A549 (cell line): Measurements from ENCODE around the gene TAF4. TPM values are rescaled to one million over a fixed set of nuclear protein-coding genes. Genes with fewer than 3 reads are reported as not detected.

Experiments used
- ATAC-seq, 2 experiments: fragments of 200-7000 bp in 1 of 2; fragments of >200 bp in 1 of 2; cut with Nextera tagmentation in 1 of 2; cut with Tn5 transposase in 1 of 2; 3 replicates each; pipeline versions ENCODE4 v1.8.0 to v1.9.1; 2018 to 2020; ENCODE audit warnings: mild to moderate bottlenecking in 1 of 2, moderate library complexity in 1 of 2
- CTCF ChIA-PET: fragments of 300-600 bp; sonication (Branson Sonifier 250); formaldehyde crosslinking; extraction: SDS; loops from one replicate; lab custom pipeline; 2021; ENCODE audit warnings: antibody characterized with exemption, inconsistent platforms; lab: Yijun Ruan, JAX
- POLR2A ChIA-PET: fragments of 350-600 bp; formaldehyde crosslinking; extraction: SDS; loops from one replicate; lab custom pipeline; 2021; ENCODE audit warnings: antibody characterized with exemption, inconsistent platforms; lab: Yijun Ruan, JAX
- DNase-seq, 2 experiments: peaks; one replicate each; pipeline versions ENCODE4 v3.0.0 to v3.0.0-alpha.2; 2011 to 2016; ENCODE audit warnings: low read depth in 1 of 2, low spot score in 1 of 2
- FAIRE-seq: peaks from 2 replicates; lab custom pipeline; 2011; peaks lifted over from hg19 to GRCh38; lab: Jason Lieb, UNC
- H3K27ac ChIP-seq, 2 experiments: fragments of >200 bp; sonication (Bioruptor Twin); formaldehyde crosslinking; 3 replicates each; pipeline ENCODE4 v1.5.1; 2016 to 2017
- H3K4me1 ChIP-seq: fragments of >200 bp; sonication (Bioruptor Twin); formaldehyde crosslinking; 3 replicates; pipeline ENCODE4 v1.6.1; 2016
- H3K4me2 ChIP-seq: fragments of >200 bp; sonication (Bioruptor Twin); formaldehyde crosslinking; 3 replicates; pipeline ENCODE4 v1.6.1; 2016
- H3K4me3 ChIP-seq: fragments of >200 bp; sonication (Bioruptor Twin); formaldehyde crosslinking; 3 replicates; pipeline ENCODE4 v1.5.1; 2016
- H3K9me3 ChIP-seq: fragments of >200 bp; sonication (Bioruptor Twin); formaldehyde crosslinking; 3 replicates; pipeline ENCODE4 v1.6.1; 2016
- CBX8 ChIP-seq: fragments of 200-600 bp; sonication (generic); IDR thresholded peaks from 2 replicates; pipeline ENCODE4 v1.6.1; 2016
- CHD2 ChIP-seq: fragments of 150-350 bp; IDR thresholded peaks from 2 replicates; pipeline ENCODE4 v1.6.1; 2014; ENCODE audit warnings: low read length; ENCODE audit not compliant: partially characterized antibody
- CHD4 ChIP-seq: fragments of 200-600 bp; sonication (generic); IDR thresholded peaks from 2 replicates; pipeline ENCODE4 v1.6.1; 2016; ENCODE audit warnings: antibody characterized with exemption, mild to moderate bottlenecking, borderline replicate concordance
- EHMT2 ChIP-seq: fragments of 200-600 bp; sonication (generic); IDR thresholded peaks from 2 replicates; pipeline ENCODE4 v1.6.1; 2016; ENCODE audit warnings: antibody characterized with exemption, low read depth, mild to moderate bottlenecking, moderate library complexity
- EP300 ChIP-seq, 2 experiments: fragments of >200 bp; sonication (Bioruptor Twin); formaldehyde crosslinking; IDR thresholded peaks; 2 replicates in 1 of 2; 3 replicates in 1 of 2; pipeline ENCODE4 v1.6.1; 2016 to 2017
- ESRRA ChIP-seq: fragments of 150-350 bp; IDR thresholded peaks from 2 replicates; pipeline ENCODE4 v1.6.1; 2014; ENCODE audit warnings: mild to moderate bottlenecking, low read length, borderline replicate concordance
- FOXS1 ChIP-seq: fragments of 250-450 bp; sonication (Bioruptor Pico); IDR thresholded peaks from 2 replicates; pipeline ENCODE4 v1.5.0; 2020; ENCODE audit warnings: mild to moderate bottlenecking, moderate library complexity
- GATA3 ChIP-seq: IDR thresholded peaks from 2 replicates; pipeline ENCODE4 v1.6.1; 2012; ENCODE audit warnings: borderline replicate concordance
- HEYL ChIP-seq: fragments of 250-450 bp; sonication (Bioruptor Pico); IDR thresholded peaks from 2 replicates; pipeline ENCODE4 v1.8.0; 2021; ENCODE audit warnings: mild to moderate bottlenecking, moderate library complexity
- HOXB13 ChIP-seq: fragments of 250-450 bp; sonication (Bioruptor Pico); IDR thresholded peaks from 2 replicates; pipeline ENCODE4 v1.5.0; 2020; ENCODE audit warnings: low read depth, mild to moderate bottlenecking, moderate library complexity
- JUNB ChIP-seq: fragments of >200 bp; sonication (Bioruptor Twin); formaldehyde crosslinking; IDR thresholded peaks from 2 replicates; pipeline ENCODE4 v1.6.1; 2016
- KDM5A ChIP-seq: fragments of 200-600 bp; sonication (generic); IDR thresholded peaks from 2 replicates; pipeline ENCODE4 v1.6.1; 2016; ENCODE audit warnings: antibody characterized with exemption, mild to moderate bottlenecking
- MAZ ChIP-seq: fragments of 150-350 bp; IDR thresholded peaks from 2 replicates; pipeline ENCODE4 v1.6.1; 2014; ENCODE audit warnings: antibody characterized with exemption, low read depth, low read length, borderline replicate concordance
- MYC ChIP-seq: IDR thresholded peaks from 2 replicates; pipeline ENCODE4 v1.6.1; 2012; ENCODE audit warnings: mild to moderate bottlenecking, inconsistent platforms, low read length, improper control_type of control experiment, borderline replicate concordance
- RARB ChIP-seq: fragments of 250-450 bp; sonication (Bioruptor Pico); IDR thresholded peaks from 2 replicates; pipeline ENCODE4 v1.8.0; 2021; ENCODE audit warnings: mild to moderate bottlenecking, moderate library complexity
- RNF2 ChIP-seq: fragments of 200-600 bp; sonication (generic); IDR thresholded peaks from 2 replicates; pipeline ENCODE4 v1.6.1; 2016; ENCODE audit warnings: low read depth, mild to moderate bottlenecking, antibody characterized with exemption, moderate library complexity, borderline replicate concordance
- SREBF2 ChIP-seq: fragments of 450-650 bp; IDR thresholded peaks from 2 replicates; pipeline ENCODE4 v1.6.1; 2014; ENCODE audit warnings: mild to moderate bottlenecking, moderate library complexity
- TP53 ChIP-seq: fragments of 250-450 bp; sonication (Bioruptor Pico); IDR thresholded peaks from 2 replicates; pipeline ENCODE4 v1.5.0; 2021; ENCODE audit warnings: mild to moderate bottlenecking, moderate library complexity
- ZNF302 ChIP-seq: fragments of 250-450 bp; sonication (Bioruptor Pico); IDR thresholded peaks from 2 replicates; pipeline ENCODE4 v1.9.0; 2021; ENCODE audit warnings: inconsistent platforms, mild to moderate bottlenecking, moderate library complexity
- WGBS: methylation state at CpG from one replicate; pipeline ENCODE4 v1.1.6; 2017; ENCODE audit errors: missing lambda C conversion rate; 5-methylcytosine and 5-hydroxymethylcytosine counted together
- polyA plus RNA-seq, 4 experiments: library from polyadenylated mRNA; depleted of rRNA in 3 of 4; stranded (reverse); fragments of >200 nt; fragmentation: RNase III in 1 of 4; extraction: RNeasy Plus Mini Kit Qiagen cat#74134 plus additional on column Dnase treatment in 1 of 4; gene quantifications; 2 replicates in 3 of 4; 3 replicates in 1 of 4; pipeline ENCODE4 v1.2.3, GENCODE V29; 2011 to 2017
- TF ChIP-seq, protein P1 (sequence below): fragments of 200-600 bp; sonication (generic); IDR thresholded peaks from 2 replicates; pipeline ENCODE4 v1.6.1; 2016; ENCODE audit warnings: antibody characterized with exemption, mild to moderate bottlenecking, moderate library complexity
- TF ChIP-seq, protein P2 (sequence below): fragments of 450-650 bp; IDR thresholded peaks from 2 replicates; pipeline ENCODE4 v1.6.1; 2014; ENCODE audit warnings: antibody characterized with exemption
- TF ChIP-seq, protein P3 (sequence below): fragments of >200 bp; sonication (Bioruptor Twin); formaldehyde crosslinking; IDR thresholded peaks from 3 replicates; pipeline ENCODE4 v1.6.1; 2016
- TF ChIP-seq, protein P4 (sequence below): IDR thresholded peaks from 2 replicates; pipeline ENCODE4 v1.6.1; 2012

Gene TAF4
- polyA plus RNA-seq, 2 of the 4 experiments (the other 2 are of a cell fraction) = 6.1 to 11.0 TPM

DNA sequence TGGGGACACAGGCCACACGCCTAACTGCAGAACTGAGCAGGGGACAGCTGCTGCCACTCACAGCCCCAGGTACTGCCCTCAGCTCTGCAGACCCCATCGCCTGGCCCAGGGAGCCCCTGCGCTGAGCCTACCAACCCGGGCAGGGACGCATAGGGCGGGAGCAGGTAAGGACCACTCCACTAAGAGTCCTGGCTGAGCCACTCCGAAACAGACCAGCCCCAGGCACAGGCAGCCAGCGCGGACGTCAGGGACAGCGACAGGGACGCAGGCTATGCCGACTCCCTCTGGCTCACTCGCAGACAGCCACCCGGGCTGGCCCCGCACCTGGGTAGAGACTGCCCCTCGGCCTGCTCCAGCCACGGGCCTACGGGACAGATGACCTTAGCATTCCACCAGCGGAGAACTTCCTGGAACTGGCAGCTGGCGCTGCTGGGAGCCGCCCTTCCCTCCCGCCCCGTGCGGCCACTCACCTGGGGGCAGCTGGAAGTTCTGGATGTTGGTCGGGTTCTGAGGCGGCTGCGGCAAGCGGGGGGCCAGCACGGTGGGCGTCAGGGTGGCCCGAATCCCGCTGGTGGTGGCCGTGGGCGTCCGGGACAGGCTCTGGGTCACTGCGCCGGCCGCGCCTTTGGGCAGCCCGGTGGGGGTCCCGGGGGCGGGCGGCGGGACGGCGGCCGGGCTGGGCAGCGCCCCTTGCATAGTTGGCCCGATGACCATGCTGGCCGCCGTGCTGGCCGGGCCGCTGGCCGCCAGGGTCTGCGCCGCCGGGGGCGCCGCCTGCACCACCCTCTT, 1.5 kb downstream of the TAF4 start:
- H3K9me3 ChIP-seq = no peaks in the 10 kb centered on the region
- POLR2A ChIA-PET = no interaction called here
- TF ChIP-seq FOXS1 (CRISPR knock-in tag) (no peak), EP300 (IDR thresholded peaks at IDR 0.05) (no peak), TP53 (CRISPR knock-in tag) (no peak)
- TF ChIP-seq, protein P1, sequence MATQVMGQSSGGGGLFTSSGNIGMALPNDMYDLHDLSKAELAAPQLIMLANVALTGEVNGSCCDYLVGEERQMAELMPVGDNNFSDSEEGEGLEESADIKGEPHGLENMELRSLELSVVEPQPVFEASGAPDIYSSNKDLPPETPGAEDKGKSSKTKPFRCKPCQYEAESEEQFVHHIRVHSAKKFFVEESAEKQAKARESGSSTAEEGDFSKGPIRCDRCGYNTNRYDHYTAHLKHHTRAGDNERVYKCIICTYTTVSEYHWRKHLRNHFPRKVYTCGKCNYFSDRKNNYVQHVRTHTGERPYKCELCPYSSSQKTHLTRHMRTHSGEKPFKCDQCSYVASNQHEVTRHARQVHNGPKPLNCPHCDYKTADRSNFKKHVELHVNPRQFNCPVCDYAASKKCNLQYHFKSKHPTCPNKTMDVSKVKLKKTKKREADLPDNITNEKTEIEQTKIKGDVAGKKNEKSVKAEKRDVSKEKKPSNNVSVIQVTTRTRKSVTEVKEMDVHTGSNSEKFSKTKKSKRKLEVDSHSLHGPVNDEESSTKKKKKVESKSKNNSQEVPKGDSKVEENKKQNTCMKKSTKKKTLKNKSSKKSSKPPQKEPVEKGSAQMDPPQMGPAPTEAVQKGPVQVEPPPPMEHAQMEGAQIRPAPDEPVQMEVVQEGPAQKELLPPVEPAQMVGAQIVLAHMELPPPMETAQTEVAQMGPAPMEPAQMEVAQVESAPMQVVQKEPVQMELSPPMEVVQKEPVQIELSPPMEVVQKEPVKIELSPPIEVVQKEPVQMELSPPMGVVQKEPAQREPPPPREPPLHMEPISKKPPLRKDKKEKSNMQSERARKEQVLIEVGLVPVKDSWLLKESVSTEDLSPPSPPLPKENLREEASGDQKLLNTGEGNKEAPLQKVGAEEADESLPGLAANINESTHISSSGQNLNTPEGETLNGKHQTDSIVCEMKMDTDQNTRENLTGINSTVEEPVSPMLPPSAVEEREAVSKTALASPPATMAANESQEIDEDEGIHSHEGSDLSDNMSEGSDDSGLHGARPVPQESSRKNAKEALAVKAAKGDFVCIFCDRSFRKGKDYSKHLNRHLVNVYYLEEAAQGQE = no peak
- CTCF ChIA-PET = interaction anchor here (0.7 to 1.2 kb wide), 3 partner anchors 19 to 107 kb away, joined by 3 to 4 read pairs (median 3); no protein-coding TSS in a partner anchor
- H3K27ac ChIP-seq = peak overlapping the region in 1 of 2 experiments; percentile 74; a peak in 3 of 6 replicates
- no peak; a peak in 1 of 6 replicates for ATAC-seq
- 98% methylated on average over 14 of the region's 60 CpGs for WGBS
- no peak for FAIRE-seq
- H3K4me3 ChIP-seq = peak overlapping the region; percentile 40
- peak overlapping the region; percentile 88 for H3K4me2 ChIP-seq
- no peak for DNase-seq
- H3K4me1 ChIP-seq = peaks cover 20% of the 10 kb centered on the region

DNA sequence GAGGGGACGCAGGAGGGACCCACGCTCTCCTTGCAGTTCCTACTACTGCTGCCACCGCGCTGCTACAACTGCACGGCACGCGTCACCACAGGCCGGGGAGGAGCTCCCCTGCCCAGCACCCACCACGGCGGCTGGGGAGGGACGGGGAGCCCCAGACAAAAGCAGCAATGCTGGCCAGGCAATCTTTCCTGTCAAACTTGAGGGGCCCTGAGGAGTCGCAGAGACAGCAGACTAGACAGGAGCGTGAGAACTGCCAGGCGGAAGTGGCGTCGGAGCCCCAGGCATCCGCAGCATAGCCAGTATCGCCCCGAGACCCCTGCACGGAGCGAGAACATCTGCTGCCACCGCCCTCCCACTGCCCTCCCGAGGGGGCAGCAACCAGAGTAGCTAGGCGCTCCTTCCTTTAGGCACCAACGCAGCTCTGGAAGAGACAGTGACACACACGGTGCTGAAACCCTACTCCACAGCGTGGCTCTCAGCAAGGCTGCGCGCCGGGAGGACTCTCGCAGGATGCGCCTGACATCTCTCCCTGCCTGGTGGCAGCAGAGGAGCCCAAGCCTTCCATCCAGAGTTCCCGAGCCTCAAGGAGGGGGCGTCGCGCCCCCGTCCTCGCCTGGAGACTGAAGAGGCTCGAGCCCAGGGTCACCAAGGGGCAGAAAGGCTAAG, 2.2 kb downstream of the TAF4 start:
- whole genome bisulfite sequencing = 93% methylated on average over 33 of the region's 39 CpGs
- Histone ChIP-seq H3K27ac (peak overlapping the region in 1 of 2 experiments; percentile 7; a peak in 1 of 6 replicates), H3K4me2 (peak overlapping the region; percentile 88)
- no peak for TF ChIP-seq FOXS1 (CRISPR knock-in tag)
- TF ChIP-seq ESRRA = no peak
- no peak for TF ChIP-seq SREBF2
- TF ChIP-seq, protein P2, sequence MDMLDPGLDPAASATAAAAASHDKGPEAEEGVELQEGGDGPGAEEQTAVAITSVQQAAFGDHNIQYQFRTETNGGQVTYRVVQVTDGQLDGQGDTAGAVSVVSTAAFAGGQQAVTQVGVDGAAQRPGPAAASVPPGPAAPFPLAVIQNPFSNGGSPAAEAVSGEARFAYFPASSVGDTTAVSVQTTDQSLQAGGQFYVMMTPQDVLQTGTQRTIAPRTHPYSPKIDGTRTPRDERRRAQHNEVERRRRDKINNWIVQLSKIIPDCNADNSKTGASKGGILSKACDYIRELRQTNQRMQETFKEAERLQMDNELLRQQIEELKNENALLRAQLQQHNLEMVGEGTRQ = no peak
- no peak for TF ChIP-seq RNF2
- no peak for TF ChIP-seq KDM5A
- no peak for TF ChIP-seq EHMT2
- TF ChIP-seq HEYL (CRISPR knock-in tag) = no peak
- TF ChIP-seq, protein P3, sequence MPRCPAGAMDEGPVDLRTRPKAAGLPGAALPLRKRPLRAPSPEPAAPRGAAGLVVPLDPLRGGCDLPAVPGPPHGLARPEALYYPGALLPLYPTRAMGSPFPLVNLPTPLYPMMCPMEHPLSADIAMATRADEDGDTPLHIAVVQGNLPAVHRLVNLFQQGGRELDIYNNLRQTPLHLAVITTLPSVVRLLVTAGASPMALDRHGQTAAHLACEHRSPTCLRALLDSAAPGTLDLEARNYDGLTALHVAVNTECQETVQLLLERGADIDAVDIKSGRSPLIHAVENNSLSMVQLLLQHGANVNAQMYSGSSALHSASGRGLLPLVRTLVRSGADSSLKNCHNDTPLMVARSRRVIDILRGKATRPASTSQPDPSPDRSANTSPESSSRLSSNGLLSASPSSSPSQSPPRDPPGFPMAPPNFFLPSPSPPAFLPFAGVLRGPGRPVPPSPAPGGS = no peak
- no peak for TF ChIP-seq MAZ
- TF ChIP-seq JUNB = no peak
- TF ChIP-seq, protein P4, sequence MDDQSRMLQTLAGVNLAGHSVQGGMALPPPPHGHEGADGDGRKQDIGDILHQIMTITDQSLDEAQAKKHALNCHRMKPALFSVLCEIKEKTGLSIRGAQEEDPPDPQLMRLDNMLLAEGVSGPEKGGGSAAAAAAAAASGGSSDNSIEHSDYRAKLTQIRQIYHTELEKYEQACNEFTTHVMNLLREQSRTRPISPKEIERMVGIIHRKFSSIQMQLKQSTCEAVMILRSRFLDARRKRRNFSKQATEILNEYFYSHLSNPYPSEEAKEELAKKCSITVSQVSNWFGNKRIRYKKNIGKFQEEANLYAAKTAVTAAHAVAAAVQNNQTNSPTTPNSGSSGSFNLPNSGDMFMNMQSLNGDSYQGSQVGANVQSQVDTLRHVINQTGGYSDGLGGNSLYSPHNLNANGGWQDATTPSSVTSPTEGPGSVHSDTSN = no peak
- TF ChIP-seq CBX8 = no peak
- TF ChIP-seq RARB (CRISPR knock-in tag) = no peak
- TF ChIP-seq MYC = no peak
- TF ChIP-seq HOXB13 (CRISPR knock-in tag) = no peak
- no peak for TF ChIP-seq CHD4
- TF ChIP-seq ZNF302 (CRISPR knock-in tag) = no peak
- TF ChIP-seq GATA3 = no peak
- TF ChIP-seq CHD2 = no peak
- TF ChIP-seq, all 56 proteins: peak for 0
- peaks cover 20% of the 10 kb centered on the region for H3K4me1 ChIP-seq
- ChIA-PET CTCF (interaction anchor here (0.6 to 1.3 kb wide), 5 partner anchors 18 to 261 kb away, joined by 3 to 8 read pairs (median 3); no protein-coding TSS in a partner anchor), POLR2A (no interaction called here)
- FAIRE-seq = no peak
- H3K4me3 ChIP-seq = no peak overlapping the region
- DNase-seq = no peak
- no peak; a peak in 1 of 6 replicates for ATAC-seq
- H3K9me3 ChIP-seq = no peaks in the 10 kb centered on the region
